SU-DHL-6 (cell line): ENCODE measurements around the gene AKT1.

Experiments used
- H2AFZ ChIP-seq: fragments of 200-600 bp; sonication (generic); 2 replicates; pipeline ENCODE4 v1.6.1; 2014; ENCODE audit warnings: low read depth, mild to moderate bottlenecking, moderate library complexity, mixed read lengths, antibody characterized with exemption, low read length; ENCODE audit not compliant: severe bottlenecking
- H3F3A ChIP-seq: fragments of 200-600 bp; shearing (Covaris generic); 2 replicates; pipeline ENCODE4 v1.6.0; 2016; ENCODE audit warnings: antibody characterized with exemption, mild to moderate bottlenecking; ENCODE audit not compliant: insufficient read depth
- H3K27ac ChIP-seq: fragments of 200-600 bp; sonication (generic); 2 replicates; pipeline ENCODE4 v1.5.1; 2016; ENCODE audit warnings: low read depth, mild to moderate bottlenecking, low read length, moderate library complexity, mixed read lengths
- H3K27me3 ChIP-seq: fragments of 200-600 bp; sonication (generic), shearing (Covaris generic); 2 replicates; pipeline ENCODE4 v1.6.0; 2014; ENCODE audit warnings: mild to moderate bottlenecking, low read length
- H3K36me3 ChIP-seq: fragments of 200-600 bp; sonication (generic); 2 replicates; pipeline ENCODE4 v1.6.1; 2014; ENCODE audit warnings: mild to moderate bottlenecking, low read length, mixed read lengths
- H3K4me2 ChIP-seq: fragments of 300-600, 200-600 bp; shearing (Covaris generic), sonication (generic); 2 replicates; pipeline ENCODE4 v1.6.0; 2014; ENCODE audit warnings: low read length, low read depth, mild to moderate bottlenecking; ENCODE audit not compliant: poor library complexity, severe bottlenecking
- H3K4me3 ChIP-seq: fragments of 200-600 bp; sonication (generic); 2 replicates; pipeline ENCODE4 v1.5.1; 2014; ENCODE audit warnings: antibody characterized with exemption, low read length, mild to moderate bottlenecking, mixed read lengths; ENCODE audit not compliant: insufficient read depth, poor library complexity, severe bottlenecking
- H3K79me2 ChIP-seq: fragments of 200-600 bp; sonication (generic); 2 replicates; pipeline ENCODE4 v1.6.1; 2014; ENCODE audit warnings: mild to moderate bottlenecking, low read length, moderate library complexity; ENCODE audit not compliant: insufficient read depth
- H3K9ac ChIP-seq: fragments of 200-600 bp; sonication (generic); 2 replicates; pipeline ENCODE4 v1.7.0; 2014; ENCODE audit warnings: mild to moderate bottlenecking, low read length
- H3K9me2 ChIP-seq: fragments of 200-600 bp; sonication (generic); replicated peaks from 2 replicates; pipeline ENCODE4 v1.6.1; 2014; ENCODE audit warnings: low read length; ENCODE audit not compliant: insufficient read depth
- H3K9me3 ChIP-seq: fragments of 200-600 bp; sonication (generic); 2 replicates; pipeline ENCODE4 v1.6.1; 2014; ENCODE audit warnings: low read length, mixed read lengths; ENCODE audit not compliant: insufficient read depth
- H4K20me1 ChIP-seq: fragments of 200-600 bp; sonication (generic); 2 replicates; pipeline ENCODE4 v1.6.1; 2014; ENCODE audit warnings: low read depth, mild to moderate bottlenecking, antibody characterized with exemption, low read length, moderate library complexity, mixed read lengths
- EZH2phosphoT487 ChIP-seq: fragments of 200-600 bp; sonication (generic), shearing (Covaris generic); conservative IDR thresholded peaks from 2 replicates; pipeline ENCODE4 v1.6.1; 2018; ENCODE audit warnings: mild to moderate bottlenecking, antibody characterized with exemption, low read length, moderate library complexity, mixed read lengths
- TF ChIP-seq, protein P1 (sequence below): fragments of 200-600 bp; sonication (generic); IDR thresholded peaks from one replicate; pipeline ENCODE4 v1.5.1; 2017; ENCODE audit warnings: antibody characterized with exemption, mild to moderate bottlenecking, low read length, moderate library complexity; ENCODE audit not compliant: insufficient read depth, poor library complexity, severe bottlenecking

AKT1 gene

DNA sequence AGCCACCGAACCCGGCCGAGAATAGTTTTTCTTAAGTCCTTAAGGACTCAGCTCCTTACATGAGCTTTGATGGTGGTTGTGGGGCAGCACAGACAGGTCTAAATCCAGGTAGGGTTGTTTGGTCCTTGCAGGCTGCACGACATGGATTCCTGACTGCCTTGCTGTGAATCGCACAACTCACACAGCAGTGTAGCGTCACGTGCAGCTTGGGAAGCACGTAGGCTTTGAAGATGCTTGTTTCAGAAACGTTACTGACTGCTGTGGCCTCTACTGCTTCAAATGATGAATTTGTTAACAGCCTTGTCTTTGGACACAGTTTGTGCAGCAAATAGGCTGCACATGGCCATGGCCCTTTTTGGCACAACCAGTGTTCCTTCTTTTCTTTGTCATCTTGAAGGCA lies 35.2 kb upstream of the AKT1 start:
- Histone ChIP-seq H3K9me3 (no peaks in the 10 kb centered on the region), H2AFZ (no peak overlapping the region)

DNA sequence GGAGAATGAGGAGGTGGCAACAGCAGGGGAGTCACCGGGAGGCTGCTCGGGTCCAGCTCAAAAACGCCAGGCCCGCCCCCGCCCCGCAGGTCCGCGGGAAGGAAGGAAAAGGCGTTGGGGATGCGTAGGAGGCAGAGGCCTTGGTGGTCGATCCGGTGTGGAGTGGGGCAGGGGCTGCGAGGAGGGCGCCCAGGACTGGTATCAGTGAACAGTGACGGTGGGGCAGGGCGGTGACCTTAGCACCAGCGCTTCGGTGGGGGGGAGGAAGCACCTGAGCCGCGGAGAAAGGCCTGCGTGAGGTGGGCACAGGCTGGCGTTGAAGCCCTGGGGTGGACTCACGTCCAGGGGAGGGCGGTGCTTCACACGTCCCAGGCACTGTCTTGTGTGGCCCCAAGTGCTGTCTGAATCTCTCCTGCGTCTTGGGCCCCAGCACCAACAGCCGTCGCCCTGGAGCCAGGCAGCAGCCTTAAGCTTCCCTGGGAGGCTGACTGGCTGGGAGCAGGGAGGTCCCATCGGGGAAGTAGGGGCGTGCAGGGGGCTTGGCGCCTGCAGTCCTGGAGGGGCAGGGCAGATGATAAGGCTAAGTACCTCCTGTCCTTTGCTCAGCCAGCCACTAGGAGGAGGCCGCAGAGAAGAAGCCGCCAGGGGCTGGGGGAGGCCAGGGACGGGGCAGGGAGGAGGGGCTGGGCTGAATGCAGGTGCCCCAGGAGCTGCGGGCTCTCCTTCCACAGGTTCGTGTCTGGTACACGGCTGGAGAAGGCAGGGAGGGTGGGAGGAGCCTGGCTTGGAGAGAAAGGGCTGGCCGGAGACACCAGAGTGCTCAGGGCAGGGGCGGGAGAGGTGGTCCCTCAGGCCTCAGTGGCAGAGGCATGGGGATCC lies 31.9 kb upstream of the AKT1 start:
- H3K9ac ChIP-seq, result no peak overlapping the region
- no peaks in the 10 kb centered on the region for H3K9me3 ChIP-seq
- no peaks in the 10 kb centered on the region for H3K79me2 ChIP-seq
- no peak for TF ChIP-seq EZH2phosphoT487
- TF ChIP-seq, protein P1, sequence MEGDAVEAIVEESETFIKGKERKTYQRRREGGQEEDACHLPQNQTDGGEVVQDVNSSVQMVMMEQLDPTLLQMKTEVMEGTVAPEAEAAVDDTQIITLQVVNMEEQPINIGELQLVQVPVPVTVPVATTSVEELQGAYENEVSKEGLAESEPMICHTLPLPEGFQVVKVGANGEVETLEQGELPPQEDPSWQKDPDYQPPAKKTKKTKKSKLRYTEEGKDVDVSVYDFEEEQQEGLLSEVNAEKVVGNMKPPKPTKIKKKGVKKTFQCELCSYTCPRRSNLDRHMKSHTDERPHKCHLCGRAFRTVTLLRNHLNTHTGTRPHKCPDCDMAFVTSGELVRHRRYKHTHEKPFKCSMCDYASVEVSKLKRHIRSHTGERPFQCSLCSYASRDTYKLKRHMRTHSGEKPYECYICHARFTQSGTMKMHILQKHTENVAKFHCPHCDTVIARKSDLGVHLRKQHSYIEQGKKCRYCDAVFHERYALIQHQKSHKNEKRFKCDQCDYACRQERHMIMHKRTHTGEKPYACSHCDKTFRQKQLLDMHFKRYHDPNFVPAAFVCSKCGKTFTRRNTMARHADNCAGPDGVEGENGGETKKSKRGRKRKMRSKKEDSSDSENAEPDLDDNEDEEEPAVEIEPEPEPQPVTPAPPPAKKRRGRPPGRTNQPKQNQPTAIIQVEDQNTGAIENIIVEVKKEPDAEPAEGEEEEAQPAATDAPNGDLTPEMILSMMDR, result peak; percentile 10
- H3K9me2 ChIP-seq, result no peaks in the 10 kb centered on the region
- no peak overlapping the region for H3K4me3 ChIP-seq
- no peaks in the 10 kb centered on the region for H4K20me1 ChIP-seq
- no peak overlapping the region for H2AFZ ChIP-seq
- H3K27ac ChIP-seq, result no peak overlapping the region
- no peaks in the 10 kb centered on the region for H3F3A ChIP-seq
- no peak overlapping the region for H3K4me2 ChIP-seq
- no peaks in the 10 kb centered on the region for H3K27me3 ChIP-seq
- no peaks in the 10 kb centered on the region for H3K36me3 ChIP-seq

More for the DNA sequence above, 35.2 kb upstream of the AKT1 start:
- no peak overlapping the region for H3K9ac ChIP-seq
- H3K79me2 ChIP-seq, result no peaks in the 10 kb centered on the region
- H3K27ac ChIP-seq, result no peak overlapping the region
- H3K4me2 ChIP-seq, result no peak overlapping the region
- TF ChIP-seq EZH2phosphoT487, result no peak
- TF ChIP-seq, protein P1, result no peak
- no peaks in the 10 kb centered on the region for H3K27me3 ChIP-seq
- H3K9me2 ChIP-seq, result no peaks in the 10 kb centered on the region
- H4K20me1 ChIP-seq, result no peaks in the 10 kb centered on the region
- no peaks in the 10 kb centered on the region for H3K36me3 ChIP-seq
- no peak overlapping the region for H3K4me3 ChIP-seq
- H3F3A ChIP-seq, result no peaks in the 10 kb centered on the region

DNA sequence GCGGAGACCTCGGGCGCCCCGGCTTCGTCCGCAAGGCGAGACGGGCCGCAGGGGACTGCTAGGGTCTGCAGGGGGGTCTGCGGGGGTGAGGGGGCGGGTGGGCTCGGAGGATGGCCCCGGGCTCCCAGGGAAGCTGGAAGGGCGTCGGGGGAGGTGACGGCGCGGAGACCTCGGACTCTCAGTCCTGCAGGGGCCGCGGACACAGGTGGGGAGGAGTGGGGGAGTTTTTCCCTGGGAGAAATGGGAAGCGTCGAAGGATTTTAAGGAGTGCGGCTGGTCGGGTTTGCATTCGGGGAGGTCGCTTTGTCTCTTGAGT lies 31.3 kb upstream of the AKT1 start:
- H2AFZ ChIP-seq, result no peak overlapping the region
- no peak overlapping the region for H3K27ac ChIP-seq
- H3K4me2 ChIP-seq, result no peak overlapping the region
- no peaks in the 10 kb centered on the region for H3F3A ChIP-seq
- H3K36me3 ChIP-seq, result no peaks in the 10 kb centered on the region
- no peak overlapping the region for H3K4me3 ChIP-seq
- no peaks in the 10 kb centered on the region for H3K9me2 ChIP-seq
- no peaks in the 10 kb centered on the region for H3K9me3 ChIP-seq
- no peak for TF ChIP-seq EZH2phosphoT487
- TF ChIP-seq, protein P1, result no peak
- no peaks in the 10 kb centered on the region for H3K79me2 ChIP-seq
- no peaks in the 10 kb centered on the region for H4K20me1 ChIP-seq
- no peak overlapping the region for H3K9ac ChIP-seq
- H3K27me3 ChIP-seq, result no peaks in the 10 kb centered on the region
